HL-60/S4 (cell line): ENCODE data around the gene SLC23A2.

Experiments
- in situ Hi-C: fragments of 300-500 bp; cut with MboI; formaldehyde crosslinking; loops from 2 replicates; pipeline ENCODE4 v1.14.3; 2022; ENCODE audit warnings: low sequenced_read_pairs

The SLC23A2 gene

GRCh38 chr20:4912380-4913142 lies 88.7 kb downstream of the SLC23A2 start:
- in situ Hi-C loops = no loop called here

GRCh38 chr20:4910951-4911350 lies 90.4 kb downstream of the SLC23A2 start:
- in situ Hi-C loops = no loop called here

DNA sequence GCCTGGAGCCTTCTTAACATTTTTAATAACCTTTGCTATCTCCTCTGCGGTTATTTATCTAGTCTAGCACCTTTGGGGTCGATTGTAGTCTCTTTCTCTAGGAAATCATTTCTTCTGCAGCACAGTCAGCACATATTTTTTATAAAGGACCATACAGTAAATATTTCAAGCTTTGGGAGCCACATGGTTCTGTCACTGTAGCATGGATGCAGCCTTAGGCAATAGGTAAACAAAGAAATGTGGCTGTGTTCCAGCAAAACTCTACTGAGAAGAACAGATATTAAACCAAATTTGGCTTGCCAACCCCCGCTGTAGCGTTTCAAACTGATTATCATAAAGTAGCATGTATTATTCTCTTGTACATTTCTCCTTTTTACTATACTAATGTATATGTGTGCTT lies 95.7 kb downstream of the SLC23A2 start:
- in situ Hi-C loops = no loop called here

GRCh38 chr20:4905195-4905594 lies 96.1 kb downstream of the SLC23A2 start:
- in situ Hi-C loops = no loop called here

DNA sequence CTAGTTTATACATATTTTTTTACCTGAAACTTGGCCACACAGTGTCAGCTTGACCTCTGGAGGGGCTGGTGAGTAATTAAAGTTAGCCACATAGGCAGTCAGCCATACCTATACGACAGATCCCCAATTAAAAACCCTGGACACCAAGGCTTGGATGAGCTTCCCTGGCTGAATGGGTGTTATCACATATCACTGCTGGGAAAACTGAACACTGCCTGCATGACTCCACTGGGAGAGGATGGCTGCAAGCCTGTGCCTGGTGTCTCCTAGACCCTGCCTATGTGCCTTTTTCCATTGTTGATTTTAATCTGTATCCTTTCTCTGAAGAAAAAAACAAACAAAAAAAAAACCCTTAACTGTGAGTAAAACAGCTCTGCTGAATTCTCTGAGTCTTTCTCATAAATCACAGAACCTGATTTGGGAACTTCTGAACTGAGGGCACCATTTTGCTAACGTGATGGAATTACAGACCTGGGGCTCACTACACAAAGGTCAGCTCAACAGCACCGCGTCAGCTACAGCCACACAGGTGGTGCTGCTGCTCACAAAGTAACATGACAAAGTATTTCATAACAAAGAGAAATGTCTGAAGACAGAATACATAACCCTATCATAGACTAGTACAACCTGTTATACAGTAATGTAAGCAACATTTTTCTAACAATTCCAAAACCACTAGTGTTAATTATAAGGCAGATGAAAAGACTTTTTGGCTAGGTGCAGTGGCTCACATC lies 97.0 kb downstream of the SLC23A2 start:
- in situ Hi-C loops = no loop called here

DNA sequence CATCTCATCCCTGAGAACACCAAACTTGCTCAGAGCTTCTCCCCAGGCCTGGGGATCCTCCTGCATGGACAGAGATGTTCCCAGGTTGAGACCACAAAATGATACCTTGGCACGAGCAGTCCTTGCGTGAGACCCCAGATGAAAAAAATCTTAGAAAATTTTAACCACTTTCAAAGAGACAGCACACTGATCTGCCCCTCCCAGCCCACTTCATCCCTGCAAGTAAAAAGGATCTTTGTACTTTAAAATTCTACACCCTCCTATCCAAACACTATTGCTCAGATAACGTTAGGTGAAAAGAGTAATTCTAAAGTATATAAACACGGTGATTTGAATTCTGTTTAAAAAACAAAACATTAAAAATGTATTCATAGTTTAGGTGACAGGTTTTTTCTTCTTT lies 98.5 kb downstream of the SLC23A2 start:
- in situ Hi-C loops = no loop called here

DNA sequence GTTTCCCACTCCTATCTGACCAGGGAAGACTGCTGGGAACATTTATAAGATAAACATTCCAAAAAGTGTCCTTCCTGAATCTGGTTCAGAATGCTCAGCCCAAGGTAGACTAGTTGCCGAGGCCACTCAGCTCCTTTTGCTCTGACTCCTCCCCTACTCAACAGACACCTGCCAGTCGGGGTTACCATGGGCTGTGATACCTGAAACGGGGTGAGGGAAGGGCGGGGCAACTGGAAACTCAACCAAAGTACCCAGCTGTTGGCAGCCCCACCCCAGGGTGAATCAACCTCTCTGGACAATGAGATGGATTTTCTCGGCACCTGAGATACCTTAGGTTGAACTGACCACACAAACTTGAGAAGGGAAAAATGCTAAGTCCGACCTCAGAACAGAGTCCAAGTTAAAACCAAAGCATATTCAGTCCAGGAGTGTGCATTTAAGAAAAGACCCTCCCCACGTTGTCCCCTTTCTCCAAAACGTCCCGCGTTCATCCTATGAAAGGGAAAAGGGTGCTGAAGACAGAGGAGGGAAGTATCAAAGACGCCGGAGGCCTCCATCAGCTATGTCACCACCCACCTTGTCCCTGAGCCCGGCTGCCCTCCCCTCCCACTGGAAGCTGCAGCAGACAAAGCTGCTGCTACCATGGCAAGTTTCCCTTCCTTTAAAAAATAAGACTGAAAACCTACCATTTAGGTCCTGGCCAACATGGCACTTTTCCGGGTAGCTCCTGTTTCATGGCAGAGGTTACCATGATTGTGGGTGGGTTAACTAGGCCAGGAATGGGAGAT lies 100.1 kb downstream of the SLC23A2 start:
- in situ Hi-C loops = no loop called here

DNA sequence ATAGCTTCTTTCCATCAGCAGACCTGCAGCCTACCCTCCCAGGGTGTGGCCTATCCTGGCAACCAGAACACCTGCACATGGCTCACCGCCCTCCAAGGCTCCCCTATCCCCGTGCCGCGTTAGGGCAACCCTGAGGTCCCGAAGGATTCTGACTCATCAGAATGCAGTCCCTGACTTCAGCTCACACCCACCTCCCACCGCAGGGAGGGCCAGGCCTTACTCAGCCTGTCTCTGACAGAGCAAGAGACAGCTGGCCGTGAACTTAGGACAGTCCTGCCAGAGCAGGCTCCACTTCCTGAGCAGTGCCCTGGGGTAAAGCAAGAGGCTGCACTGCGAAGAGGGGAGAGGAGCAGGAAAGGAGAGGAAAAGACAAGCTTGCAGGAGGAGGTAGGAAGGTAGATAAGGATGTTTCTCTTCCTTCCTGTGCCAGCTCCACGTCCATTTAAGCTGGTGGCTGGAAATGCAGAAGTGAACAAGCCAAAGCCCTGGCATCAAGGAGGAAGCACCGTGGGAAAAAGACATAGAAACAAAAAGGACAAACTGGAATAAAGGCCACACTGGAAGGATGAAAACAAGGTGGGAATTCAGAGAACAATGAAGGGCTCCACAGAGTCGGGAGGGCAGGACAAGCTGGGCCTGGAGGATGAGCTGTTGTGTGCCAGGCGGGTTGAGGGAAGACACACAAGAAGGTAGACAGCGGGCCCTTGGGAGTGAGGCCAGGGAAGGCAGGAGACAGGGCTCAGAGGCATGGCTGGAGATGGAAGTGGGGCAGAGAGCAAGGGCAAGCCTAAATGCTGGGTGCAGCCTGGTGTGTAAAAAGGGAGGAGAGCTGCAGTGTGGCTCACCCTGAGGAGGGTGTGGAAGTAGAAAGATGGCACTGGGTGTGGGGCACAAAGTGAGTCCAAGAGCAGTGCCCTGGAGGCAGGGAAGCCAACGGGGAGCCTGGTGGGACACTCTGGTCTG lies 102.7 kb downstream of the SLC23A2 start:
- in situ Hi-C loops = no loop called here

DNA sequence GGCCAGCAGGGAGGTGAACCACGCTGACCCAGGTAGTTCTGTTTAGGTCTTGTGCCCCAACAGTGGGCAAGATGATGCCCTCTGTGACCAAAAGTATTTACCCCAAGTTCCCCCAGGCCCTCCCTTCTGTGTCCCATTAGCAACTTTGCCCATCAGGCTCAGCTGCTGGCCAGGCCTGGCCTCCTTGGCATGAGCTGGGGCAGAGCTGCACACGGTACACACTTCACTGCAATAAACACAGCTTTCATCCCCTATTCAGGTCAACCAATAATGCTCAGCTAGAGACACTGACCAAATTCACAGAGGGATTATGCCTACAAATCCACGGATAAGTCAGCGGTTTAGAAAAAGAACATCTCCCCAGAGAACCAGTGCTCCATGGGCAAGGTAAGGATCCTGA lies 103.7 kb downstream of the SLC23A2 start:
- in situ Hi-C loops = no loop called here

DNA sequence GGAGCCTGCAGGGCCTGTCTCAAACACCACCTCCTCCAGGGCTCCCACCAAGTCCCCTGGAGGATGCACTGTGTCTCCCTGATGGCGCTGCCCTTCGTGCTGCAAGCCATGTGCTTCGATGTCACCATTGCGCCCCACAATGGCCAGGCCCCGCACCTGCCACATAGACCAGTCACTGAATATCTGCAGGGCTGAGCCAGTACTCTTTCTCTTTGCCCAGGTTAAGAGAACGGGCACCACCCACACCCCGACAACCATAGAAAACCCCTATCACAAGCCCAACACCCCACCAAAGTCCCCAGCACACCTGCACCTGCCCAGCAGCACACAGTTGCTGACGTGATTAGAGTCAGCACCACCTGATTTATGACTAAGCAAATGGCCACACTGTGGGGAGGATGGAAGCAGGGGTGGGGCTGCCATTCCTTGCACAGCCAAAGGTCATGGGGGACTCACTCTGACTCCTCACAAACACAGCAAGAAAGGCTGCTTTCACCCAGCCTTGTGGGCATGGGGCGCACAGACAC lies 104.3 kb downstream of the SLC23A2 start:
- in situ Hi-C loops = no loop called here

DNA sequence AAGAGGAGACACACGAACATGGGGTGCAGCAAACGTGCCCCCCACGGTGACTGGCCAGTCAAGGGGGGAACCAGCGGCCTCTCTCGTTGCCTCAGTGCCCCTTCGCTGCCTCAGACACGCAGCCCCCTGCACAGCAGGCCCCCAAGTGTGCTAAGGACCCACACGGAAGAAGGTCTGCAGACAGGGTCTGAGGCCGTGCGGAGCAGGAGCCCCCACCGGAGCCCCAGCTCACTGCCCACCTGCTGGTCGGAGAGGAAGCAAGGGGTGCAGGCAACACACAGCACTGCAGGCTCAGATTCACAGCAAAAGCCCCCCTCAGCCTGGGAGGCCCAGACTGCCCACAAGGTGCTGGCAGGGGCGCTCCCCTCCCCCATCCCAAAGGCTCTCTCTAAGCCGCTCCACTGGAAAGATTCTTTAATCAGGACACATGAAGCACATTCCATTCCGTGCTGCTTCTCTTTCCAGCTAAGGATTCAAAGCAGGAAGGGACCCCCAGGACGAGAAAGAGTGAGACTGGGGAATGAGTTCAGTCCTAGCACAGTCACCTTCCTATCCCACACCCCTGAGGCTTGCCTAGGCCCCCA lies 105.1 kb downstream of the SLC23A2 start:
- in situ Hi-C loops = no loop called here

DNA sequence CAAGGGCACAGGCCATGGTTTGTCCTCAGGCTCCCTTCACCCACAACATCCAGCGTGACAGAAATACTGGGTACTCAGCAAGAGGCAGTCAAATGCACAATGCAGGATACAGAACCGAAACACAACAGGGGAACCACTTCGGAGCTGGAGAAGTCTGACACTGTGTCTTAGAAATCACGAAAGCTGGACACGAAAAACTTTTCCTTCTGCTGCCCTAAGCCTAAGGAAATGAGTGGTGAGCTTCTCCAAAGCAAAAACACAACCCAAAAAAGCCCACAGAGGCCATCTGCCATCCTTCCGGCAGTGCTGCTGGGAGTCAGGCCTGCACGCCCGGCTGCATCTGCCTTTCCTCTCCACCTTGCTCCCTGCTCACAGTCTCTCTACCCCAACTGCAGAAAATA lies 106.3 kb downstream of the SLC23A2 start:
- in situ Hi-C loops = no loop called here

- in situ Hi-C loops = no loop called here
These were observed 106.9 kb downstream of the SLC23A2 start for GRCh38 chr20:4894409-4894808.

DNA sequence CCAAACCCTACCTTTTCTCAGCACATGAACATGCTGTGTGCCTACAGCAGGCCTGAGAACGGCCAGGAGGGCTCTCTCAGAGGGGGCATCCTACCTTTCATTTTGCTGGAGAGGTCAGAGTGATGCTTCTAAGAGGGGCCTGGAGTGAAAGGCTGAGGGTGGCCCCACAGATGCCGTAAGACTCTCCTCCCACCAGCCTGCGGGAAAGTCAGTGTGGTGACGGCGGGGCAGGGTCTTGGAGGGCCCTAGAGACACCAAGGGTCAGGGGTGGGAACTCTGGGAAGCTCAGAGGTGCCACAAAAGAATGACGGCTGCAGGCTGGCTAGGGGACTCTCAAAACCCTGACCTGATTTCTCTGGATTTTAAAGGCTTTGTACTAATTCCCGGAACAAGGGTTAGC lies 107.6 kb downstream of the SLC23A2 start:
- in situ Hi-C loops = no loop called here

GRCh38 chr20:4891997-4892396 lies 109.3 kb downstream of the SLC23A2 start:
- in situ Hi-C loops = no loop called here

DNA sequence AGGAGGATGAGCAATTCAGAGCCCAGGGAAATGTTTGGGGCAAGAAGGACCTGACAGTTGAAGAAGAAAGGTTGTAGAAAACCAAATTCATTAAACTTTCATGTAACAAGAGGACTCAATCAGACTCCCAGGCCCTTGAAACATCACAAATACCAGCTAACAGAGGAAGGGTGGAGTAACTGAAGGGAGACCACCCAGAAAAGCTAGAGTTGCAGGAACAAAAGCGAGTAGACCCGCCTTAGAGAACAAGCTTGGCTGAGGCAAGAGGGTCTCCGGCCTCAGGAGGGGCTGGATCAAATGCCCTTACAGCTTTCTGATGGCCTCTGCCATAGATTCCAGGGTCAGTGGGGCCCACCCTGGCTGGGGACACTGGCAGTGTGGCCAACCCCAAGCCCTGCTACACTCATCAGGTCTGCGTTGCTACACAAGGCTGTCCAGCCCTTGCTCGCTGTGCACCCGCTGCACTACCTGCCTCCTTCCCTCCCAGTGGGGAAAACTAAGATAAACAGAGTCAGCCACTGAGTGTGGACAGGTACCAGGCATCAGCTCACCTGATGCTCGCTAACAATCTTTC lies 110.0 kb downstream of the SLC23A2 start:
- in situ Hi-C loops = no loop called here

DNA sequence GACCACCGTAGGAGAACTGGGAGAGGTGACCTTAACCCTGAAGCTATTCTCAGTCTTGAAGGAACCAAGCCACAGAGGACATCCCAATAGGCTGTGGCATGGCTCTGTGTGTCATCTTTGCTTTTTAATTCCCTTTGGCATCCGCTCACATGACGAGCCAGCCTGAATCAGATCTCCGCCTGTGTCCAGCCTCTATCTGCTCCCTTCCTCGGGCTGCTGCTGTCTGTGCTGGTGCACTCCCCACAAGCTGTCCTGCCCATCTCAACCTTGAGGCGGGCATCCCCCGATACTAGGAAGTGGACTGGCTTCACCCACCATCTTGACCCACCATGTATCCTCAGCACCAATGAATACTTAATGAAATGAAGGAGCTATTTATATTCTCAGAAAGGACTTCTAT lies 111.9 kb downstream of the SLC23A2 start:
- in situ Hi-C loops = no loop called here

GRCh38 chr20:4887586-4887985 lies 113.7 kb downstream of the SLC23A2 start:
- in situ Hi-C loops = no loop called here

- in situ Hi-C loops = no loop called here
These were observed 114.4 kb downstream of the SLC23A2 start for GRCh38 chr20:4886771-4887527.
